Effector CD4-positive, alpha-beta T cell (primary cell): ENCODE measurements around the gene CCDC51.

Source experiments
- DNase-seq: peaks from one replicate; pipeline ENCODE4 v3.0.0-alpha.2; 2020

Gene CCDC51

GRCh38 chr3:48418140-48418539, 21.8 kb downstream of the CCDC51 start:
- no peak for DNase-seq

DNA sequence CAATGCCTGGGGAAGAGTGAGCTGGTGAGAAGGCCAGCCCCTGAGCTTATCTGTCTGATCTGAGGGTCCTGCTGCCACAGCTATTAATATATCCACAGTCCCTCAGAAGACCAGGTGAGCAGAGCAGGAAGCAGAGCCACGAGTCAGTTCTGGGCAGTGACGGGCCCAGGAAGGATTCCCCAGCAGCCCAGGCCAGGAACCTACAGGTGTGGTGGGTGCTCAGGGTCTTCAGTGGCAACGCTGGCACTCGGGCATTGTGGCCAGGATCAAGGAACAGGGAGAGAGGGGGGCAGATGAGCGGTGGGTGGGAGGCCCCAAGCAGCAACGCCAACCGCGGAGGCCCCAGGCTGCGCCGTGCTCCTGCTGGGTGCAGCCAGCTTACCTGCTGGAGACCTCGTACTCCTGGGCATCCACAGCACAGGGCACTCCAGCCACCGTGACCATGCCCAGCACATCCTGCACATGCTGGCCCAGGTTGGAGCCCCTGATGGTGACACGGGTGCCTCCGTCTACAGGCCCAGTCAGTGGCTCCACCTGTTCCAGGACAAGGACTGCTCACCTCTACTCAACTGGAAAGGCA, 22.3 kb downstream of the CCDC51 start:
- DNase-seq: no peak

DNA sequence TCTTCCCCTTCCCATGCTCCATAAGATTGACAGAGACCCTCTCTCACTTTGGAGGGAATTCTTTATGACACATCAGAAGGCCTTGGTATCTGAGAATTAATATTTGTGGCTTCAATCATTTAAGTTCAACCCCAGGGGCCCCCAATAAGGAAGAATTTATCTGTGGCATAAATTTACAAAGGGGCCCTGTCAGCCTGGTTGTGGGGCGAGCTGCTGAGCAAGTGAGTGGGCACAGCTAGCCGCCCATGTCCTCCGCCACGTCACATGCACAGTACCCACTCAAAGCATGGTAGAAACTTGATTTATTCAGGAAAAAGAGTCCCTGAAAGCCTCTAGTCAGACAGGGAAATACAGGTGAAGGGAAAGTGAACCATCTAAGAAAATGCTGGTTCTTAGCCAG, 23.4 kb downstream of the CCDC51 start:
- no peak for DNase-seq

GRCh38 chr3:48416091-48416505, 23.8 kb downstream of the CCDC51 start:
- no peak for DNase-seq

- no peak for DNase-seq
Measured at GRCh38 chr3:48415251-48415953, 24.5 kb downstream of the CCDC51 start.

DNA sequence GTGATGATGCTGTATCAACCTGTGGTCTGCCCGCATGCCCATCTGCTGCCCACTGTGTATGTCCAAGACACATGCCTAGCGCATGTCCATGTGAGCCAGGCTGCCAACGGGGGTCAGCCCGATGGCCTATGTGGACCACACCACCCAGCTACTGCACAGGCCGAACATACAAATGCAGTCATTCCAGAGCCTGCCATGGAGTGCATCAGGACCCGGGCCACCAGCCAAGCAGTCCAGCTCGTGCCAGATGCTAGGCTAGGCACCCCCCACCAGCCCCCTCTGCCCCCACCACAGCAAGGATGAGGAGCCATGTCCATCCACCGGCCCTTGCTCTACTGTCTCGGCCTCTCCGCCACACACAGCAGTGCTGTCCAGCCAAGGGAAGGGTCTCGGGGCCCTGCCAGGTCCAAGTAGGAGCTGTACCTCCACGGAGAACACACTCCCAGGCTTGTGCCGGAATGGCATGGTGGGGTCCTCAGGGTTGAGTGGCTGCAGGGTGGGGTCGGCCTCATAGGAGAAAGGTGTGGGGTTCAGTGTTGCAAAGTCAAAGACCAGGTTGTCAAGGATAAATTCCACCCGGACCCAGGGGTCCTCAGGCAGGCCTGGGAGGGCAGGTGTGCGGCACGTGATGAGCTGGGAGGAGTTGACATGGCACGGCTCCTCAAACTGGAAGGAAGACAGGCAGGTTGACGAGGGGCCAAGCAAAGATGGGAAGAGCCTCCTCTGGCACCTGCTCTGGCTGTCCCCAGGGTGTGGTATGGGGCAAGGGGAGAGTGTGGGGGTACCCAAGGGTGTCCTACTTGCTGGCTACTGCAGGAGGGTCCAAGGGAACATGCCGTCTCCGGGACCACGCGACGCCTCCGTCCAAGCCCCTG, 25.3 kb downstream of the CCDC51 start:
- no peak for DNase-seq

- no peak for DNase-seq
Measured at GRCh38 chr3:48413611-48414010, 26.3 kb downstream of the CCDC51 start.

DNA sequence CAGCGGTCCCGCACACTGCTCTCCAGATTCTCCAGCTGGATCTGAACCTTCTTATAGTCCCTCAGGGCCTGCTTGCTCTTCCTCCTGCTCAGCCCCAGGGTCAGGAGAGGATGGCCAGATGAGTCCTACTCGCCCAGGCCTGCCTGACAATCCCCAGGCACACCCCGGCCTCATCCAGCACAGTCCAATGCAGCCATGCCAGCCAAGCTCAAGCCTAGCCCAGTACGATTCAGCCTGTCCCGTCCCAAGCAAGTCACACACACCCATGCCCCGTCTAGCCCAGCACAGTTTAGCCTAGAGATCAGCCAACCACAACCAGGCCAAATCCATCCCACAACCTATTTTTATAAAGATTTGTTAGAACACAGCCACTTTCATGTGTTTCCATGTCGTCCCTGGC, 26.8 kb downstream of the CCDC51 start:
- DNase-seq: no peak

- DNase-seq: no peak
Measured at GRCh38 chr3:48412375-48413001, 27.4 kb downstream of the CCDC51 start.

- no peak for DNase-seq
Measured at GRCh38 chr3:48411606-48412374, 28.1 kb downstream of the CCDC51 start.

DNA sequence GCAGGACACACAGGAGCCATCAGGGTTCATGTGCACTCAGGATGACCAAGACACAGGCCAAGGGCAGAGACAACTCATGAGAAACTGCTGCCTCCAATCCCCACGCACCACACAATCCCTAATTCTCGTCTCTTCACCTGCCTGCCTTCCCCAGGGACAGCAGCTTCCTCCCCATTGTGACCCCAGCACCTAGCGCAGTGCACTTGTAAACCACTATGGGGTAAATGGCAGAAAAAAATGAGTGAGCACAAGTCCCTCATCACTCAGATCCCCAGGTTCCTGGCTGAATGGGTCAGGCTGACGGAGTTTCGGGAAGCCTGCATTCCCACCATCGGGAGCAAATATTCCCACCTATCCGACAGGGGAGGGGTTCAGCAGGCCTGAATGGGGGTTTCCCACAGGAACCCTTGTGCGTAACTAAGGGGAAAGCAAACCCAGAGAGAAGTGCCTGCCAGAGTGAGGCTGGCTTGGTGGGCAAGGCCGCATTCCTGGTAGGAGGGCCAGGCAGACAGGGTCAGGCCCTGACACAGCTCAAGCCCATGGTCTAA, 28.8 kb downstream of the CCDC51 start:
- no peak for DNase-seq

- no peak for DNase-seq
Measured at GRCh38 chr3:48410205-48411040, 29.5 kb downstream of the CCDC51 start.

GRCh38 chr3:48409291-48410201, 30.4 kb downstream of the CCDC51 start:
- no peak for DNase-seq

GRCh38 chr3:48408823-48409281, 31.1 kb downstream of the CCDC51 start:
- DNase-seq: no peak

GRCh38 chr3:48407542-48408099, 32.3 kb downstream of the CCDC51 start:
- no peak for DNase-seq

DNA sequence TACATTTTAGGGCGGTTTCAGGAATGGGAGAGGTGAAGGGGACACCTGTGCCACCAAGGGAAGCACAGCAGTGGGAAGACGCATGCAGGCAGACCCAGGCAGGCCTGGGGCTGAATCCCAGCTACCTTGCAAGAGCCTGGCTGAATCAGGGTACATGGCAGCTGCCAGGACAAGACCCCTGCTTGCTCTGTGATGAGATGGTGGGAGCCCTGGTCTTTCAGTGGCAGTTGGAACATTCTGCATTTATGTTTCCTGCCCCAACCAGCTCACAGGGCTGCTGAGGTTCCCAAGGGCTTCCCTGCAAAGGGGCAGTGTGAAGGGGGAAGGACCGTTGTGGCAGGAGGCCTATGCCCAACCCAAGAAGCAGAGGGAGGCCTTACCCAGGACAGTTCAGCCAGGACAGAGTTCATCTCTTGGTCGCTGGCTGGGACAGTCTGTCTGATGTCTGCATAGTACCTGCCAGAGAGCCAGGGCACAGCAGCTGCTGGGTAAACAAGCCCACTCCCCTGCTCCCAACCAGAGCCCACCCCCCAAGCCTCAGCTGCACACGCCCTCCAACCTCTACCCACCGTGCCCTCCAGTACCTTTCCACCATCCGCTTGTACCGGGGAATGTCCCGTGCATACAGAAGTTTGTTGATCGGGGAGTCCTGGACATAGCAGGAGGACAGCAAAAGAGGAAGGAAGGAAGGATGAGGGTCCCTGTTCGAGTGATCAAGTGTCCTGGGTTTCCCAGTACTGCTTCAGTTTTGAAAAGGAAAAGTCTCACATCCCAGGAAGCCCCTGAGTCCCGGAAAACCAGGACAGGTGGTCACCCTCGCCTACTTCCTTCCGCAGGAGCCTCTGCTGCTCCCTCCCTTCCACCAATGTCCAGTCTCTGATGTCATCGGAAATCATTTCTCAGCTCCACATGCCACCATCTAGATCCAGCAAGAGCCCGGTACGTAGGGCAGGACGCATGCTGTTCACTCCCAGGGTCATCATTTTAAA, 33.2 kb downstream of the CCDC51 start:
- no peak for DNase-seq

GRCh38 chr3:48405971-48406370, 33.9 kb downstream of the CCDC51 start:
- DNase-seq: no peak

DNA sequence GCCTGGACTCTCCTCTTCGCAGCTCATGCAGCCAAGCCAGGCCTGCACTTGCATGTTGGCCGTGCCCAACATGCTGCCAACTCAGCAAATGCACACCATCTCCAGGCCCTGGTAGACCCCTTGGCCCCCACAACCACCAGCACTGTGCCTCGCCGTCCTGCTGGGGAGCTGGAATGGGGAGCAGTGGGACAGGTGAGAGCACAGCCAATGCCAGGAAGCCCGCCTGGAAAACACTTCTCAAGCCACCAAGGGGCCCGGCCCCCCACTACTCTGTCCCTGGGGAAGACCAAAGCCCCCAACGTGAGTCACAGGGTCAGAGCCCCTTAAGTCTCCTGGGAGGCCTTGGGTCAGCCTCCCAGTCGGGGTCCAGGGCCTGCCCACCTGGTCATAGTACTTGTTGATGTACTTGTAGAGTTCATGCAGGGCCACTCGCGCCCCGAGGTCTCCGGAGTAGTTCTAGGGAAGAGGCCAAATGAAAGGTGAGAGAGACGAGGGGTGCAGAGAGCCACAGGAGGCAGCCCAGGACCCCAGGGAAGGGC, 34.5 kb downstream of the CCDC51 start:
- no peak for DNase-seq
